ENCODE measurements around the gene AKAP8.
"Not testable (repeated sequence)": the region's sequence is repeated elsewhere in the genome, so short reads cannot be mapped to it uniquely, and the experiment has no call there.

The AKAP8 gene

DNA sequence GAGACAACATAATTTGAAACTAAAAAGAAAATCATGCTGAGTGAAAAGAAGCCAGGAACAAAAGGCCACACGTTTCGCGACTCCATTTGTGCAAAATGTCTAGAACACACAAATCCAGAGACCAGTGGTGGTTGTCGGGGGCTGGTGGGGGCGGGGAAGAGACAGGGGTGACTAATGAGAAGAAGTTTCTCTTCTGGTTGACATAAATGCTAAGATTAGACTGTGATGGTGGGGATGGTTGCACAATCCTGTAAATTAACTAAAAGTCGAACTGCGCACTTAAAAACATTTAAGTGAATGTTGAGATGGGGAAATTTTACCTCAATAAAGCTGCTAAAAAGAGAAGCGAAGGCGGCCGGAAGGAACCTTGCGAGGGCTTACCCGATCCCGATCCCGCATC lies 7.1 kb downstream of the AKAP8 start:
- no peak for DNase-seq

DNA sequence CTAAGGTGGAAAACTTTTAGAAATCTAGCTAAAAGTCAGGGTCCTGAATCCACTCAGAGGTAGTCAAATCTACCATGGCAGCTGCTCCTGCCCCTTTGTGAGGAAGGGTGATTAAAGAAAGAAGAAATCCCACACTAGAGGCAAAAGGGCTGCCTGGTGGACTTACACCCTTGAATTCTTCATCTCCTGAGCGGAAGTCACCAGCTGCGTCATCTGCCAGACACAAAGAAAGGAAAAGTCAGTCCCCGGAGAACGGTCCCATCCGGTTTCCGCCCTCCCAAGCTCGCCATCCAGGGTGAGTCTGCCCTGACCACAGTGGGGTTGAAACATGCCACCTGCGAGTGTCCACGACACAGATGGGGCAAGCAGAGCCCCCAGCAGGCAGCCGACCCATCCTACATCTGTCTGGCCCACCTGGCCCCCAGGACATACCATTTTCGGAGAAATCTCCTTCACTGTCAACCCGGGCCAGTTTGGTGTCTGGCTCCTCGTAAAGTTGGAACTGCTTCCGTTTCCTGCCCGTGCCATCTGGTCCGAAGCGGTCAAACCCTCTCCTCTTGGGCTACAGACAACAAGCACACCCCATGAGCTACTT lies 7.7 kb downstream of the AKAP8 start:
- DNase-seq: no peak

DNA sequence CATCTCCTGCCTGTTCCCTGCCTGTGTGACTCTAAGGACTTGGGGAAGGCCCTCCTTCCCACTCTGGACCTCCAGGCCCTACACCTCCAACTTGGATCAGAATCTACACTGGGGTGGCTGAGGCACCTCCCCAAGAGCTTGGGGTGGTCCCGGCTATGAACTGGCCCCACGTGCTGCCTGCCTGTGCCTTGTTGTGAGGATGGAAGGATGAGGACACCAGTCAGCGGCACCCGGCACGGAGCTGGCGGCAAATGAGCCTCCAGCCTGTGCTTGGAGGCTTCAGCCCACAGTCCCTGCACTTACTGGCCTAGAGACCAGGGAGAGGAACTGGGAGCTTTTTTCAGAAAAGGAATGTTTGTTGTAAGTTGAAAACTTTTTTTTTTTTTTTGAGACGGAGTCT lies 8.5 kb downstream of the AKAP8 start:
- no peak for DNase-seq

- no peak for DNase-seq
These were observed 10.0 kb downstream of the AKAP8 start for GRCh38 chr19:15369594-15369891.

DNA sequence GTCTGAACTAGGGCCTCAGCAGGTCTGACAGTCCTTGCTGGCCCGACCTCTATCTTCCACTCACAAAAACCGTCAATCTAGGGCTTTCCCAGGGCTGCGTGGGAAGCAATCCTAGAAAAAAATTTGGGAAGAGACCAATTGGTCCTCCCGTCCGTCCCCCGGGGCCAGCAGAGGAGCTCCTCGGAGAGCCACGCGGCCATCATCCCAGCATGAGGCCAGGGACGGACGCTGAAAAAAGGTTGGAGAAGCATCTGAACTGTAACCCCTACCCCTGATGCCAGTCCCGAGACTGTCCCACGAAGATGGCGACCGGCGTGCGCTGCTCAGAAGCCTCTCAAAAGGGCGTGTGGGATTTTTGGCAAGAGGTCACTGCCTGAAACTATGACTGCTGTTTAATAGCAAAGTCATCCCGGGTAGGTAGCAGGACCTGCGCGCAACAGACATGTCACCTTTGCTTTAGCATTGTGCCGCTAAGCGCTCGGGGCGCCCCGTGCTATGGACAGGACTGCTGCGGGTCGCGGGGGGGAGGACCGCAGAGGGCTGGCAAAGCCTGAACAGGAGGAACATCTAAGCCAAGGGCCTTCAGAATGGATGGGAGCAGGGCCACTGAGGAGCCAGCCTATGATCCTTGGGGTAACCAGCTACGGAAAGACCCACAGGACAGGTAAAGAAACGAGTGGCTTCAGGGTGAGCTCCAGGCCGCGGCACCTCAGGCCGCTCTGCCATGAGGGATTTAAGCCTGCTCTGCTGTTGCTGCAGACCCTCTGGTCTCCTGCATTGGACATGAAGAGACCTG lies 10.6 kb downstream of the AKAP8 start:
- no peak for DNase-seq

DNA sequence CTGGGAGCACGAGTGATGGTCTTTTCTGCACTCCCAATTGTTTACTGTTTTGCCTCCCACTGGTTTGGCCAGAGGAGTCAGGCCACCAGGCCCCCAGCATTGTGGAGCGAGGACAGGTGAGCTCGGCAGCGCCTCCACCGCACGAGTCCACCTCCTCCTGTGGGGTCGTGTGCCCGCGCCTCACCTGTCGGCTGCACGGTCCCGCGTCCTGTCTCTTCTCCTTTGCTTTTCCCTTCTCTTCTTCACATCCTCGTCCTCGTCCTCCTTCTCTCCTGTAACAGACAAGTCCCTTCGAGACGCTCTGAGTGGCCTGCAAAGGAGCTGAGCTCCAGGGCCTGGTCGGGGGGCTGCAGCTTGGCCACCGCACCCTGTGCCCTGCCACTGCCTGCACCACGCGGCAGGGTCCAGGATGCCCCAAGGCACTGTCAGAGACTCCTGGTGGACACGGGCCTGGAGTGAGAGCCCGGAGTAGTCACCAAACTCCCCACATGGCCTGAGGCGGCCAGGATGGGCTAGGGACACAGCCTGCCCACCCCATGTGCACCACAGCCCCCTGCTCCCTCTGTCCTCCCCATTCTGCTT lies 11.4 kb downstream of the AKAP8 start:
- DNase-seq: no peak

GRCh38 chr19:15367439-15367838 lies 12.1 kb downstream of the AKAP8 start:
- DNase-seq: no peak

- DNase-seq: no peak
These were observed 14.3 kb downstream of the AKAP8 start for GRCh38 chr19:15365264-15365663.

- not testable (repeated sequence) for DNase-seq
These were observed 15.8 kb downstream of the AKAP8 start for GRCh38 chr19:15363791-15364190.

- DNase-seq: not testable (repeated sequence)
These were observed 16.5 kb downstream of the AKAP8 start for GRCh38 chr19:15363048-15363447.

DNA sequence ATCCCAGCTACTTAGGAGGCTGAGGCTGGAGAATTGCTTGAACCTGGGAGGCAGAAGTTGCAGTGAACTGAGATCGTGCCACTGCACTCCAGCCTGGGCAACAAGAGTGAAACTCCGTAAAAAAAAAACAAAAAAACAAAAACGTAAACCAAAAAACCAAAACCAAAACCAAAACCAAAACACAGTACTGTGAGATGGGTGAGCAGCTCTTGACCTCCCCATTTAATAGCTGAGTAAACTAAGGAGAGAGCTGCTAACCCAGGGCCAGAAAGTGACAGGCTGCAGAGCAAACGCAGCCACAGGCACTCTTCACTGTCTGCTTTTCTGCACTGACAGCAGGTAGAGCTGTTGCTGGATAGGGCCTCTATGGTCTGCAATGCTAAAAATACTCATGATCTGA lies 19.6 kb downstream of the AKAP8 start:
- DNase-seq: not testable (repeated sequence)

DNA sequence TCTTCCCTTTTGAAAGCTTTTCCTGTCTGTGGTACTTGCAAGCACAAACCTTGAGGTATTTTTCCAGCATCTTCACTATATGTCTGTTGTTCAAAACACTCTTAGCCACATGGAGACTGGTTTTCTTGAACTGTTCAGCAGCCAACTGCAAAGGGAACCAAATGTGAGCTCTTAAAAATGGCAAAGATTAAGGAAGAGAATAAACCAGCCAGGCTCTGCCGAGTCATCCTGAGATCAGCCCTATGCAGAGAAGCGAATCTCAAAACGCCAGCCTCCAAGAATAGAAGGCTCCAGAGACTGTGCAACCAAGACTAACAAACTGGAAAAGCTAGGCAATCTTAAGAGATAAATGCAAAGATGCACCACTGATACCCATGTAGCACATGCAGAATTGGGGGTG lies 20.7 kb downstream of the AKAP8 start:
- no peak for DNase-seq

DNA sequence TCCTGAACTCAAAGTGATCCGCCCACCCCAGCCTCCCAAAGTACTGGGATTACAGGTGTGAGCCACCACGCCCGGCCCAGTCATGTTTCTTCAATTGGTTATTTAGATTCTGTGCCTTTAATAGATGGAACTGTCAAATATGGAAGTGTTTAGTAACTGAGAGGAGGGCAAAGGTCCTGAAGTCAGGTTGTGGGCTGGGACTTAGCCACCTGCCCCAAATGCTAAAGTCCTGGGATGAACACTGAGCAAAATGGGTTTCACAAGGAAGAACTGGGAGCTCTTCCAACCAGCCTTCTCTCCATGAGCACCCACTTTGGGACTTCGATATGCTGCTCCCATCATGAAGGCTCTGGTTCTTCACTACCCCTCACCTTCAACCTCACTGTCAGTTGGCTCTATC lies 21.7 kb downstream of the AKAP8 start:
- DNase-seq: no peak

DNA sequence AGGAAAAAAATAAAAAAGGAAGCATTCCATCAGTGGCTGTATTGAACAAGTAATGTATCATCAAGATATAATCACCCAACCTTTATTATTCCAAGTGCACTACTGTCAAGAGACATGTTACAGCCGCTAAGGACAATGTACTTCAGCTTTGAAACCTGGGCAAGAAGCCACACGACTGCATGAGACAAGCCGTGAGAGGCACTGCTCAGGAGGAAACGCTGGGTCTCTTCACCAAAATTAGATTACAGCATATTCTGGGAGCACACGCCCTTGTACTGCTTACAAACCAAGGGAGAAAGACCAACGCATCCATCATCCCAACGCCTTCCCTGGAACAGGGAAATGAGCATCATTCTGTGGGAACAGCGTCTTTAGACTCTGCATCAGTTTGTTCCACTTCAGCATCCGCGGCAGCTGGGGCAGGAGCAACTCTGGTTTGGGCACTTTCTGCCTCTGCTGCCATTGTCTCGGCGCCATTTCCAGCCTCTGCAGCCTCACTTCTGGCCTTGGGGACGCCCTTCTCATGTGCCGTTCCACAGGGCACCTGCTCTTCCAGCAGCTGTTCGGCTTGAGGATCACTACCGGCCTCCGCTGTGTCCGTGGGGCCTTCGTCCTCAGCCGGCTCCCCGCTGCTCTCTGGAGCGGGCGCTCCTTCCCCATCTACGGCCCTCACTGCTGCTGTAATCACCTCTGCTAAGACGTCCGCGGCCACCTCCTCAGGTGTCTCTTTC lies 24.9 kb downstream of the AKAP8 start:
- DNase-seq: no peak

DNA sequence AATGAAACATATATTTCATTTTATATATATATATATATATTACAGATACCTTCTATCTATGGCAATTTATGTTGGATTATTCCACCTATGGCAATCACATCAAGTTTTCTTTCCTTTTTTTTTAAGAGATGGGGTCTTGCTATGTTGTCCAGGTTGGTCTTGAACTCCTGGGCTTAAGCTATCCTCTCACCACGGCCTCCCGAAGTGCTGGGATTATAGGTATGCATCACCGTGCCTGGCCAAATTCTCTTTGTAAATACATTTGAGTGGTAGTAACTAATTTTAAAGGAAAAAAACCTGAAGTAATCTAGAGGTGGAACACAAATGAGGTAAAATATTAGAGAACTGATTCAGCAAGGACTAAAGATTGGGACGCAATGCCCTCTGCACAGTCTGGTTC lies 25.7 kb downstream of the AKAP8 start:
- no peak for DNase-seq

DNA sequence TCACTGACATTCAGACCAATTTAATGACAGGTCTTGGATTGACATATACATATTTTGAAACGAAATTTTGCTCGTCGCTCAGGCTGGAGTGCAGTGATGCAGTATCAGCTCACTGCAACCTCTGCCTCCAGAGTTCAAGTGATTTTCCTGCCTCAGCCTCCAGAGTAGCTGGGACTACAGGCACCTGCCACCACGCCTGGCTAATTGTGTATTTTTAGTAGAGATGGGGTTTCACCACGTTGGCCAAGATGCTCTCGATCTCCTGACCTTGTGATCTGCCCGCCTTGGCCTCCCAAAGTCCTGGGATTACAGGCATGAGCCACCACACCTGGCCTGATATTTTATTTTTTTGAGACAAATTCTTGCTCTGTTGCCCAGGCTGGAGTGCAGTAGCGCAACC lies 27.1 kb downstream of the AKAP8 start:
- not testable (repeated sequence) for DNase-seq

DNA sequence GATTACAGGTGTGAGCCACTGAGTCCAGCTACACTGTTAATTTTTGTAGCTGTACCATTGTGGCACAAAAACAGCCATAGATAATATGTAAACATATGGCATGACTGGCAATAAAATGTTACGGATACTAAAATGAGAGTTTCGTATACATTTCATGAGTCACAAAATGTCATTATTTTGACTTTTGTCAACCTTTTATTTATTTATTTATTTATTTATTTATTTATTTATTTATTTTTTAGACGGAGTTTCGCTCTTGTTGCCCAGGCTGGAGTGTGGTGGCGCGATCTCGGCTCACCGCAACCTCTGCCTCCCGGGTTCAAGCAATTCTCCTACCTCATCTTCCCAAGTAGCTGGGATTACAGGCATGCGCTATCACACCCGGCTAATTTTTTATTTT lies 38.3 kb downstream of the AKAP8 start:
- not testable (repeated sequence) for DNase-seq

- DNase-seq: no peak
These were observed 39.5 kb downstream of the AKAP8 start for GRCh38 chr19:15340086-15340485.

DNA sequence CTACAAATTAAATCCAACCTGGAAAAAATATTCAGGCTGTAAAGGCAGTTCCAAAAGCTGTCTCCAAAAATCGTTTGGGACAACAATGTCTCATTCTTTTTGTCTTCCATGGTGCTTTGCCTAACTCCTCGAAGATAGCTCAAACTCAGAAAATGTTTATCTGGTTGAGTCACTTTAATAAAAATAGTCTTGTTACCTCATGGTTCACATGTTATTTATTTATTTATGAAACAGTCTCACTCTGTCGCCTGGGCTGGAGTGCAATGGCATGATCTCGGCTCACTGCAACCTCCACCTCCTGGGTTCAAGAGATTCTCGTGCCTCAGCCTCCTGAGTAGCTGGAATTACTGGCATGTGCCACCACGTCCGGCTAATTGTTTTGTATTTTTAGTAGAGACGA lies 42.4 kb downstream of the AKAP8 start:
- DNase-seq: no peak

DNA sequence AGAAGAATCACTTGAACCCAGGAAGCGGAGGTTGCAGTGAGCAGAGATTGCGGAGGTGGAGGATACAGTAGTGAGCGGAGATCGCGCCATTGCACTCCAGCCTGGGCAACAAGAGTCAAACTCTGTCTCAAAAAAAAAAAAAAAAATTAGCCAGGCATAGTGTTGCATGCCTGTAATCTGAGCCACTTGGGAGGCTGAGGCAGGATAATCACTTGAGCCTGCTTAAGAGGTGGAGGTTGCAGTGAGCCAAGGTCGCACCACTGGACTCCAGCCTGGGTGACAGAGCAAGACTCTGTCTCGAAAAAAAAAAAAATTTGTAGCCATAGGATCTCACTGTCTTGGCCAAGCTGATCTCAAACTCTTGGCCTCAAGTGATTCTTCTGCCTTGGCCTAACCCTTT lies 43.6 kb downstream of the AKAP8 start:
- not testable (repeated sequence) for DNase-seq

- peak; percentile 50 for DNase-seq
These were observed 47.1 kb downstream of the AKAP8 start, which contains the start of gene BRD4 for GRCh38 chr19:15332311-15332996. Gene BRD4 (minus strand): TSS chr19:15332539. CDS start chr19:15273099, 59,440 bp downstream.

GRCh38 chr19:15331419-15332310 lies 47.9 kb downstream of the AKAP8 start:
- peak; percentile 36 for DNase-seq

All from fibroblast of upper back skin (primary cell).